Measurements from ENCODE around the gene SEMA6A.

The SEMA6A gene
- 0 to 0.10 reads per million in 2 donors for total RNA-seq

GRCh38 chr5:116574367-116575325 lies at the start of gene SEMA6A:
Gene SEMA6A (minus strand): TSS chr5:116574823. CDS start chr5:116504944, 69,879 bp downstream.
- no peak for DNase-seq

- DNase-seq, result no peak
These were observed 47.9 kb upstream of the SEMA6A start for GRCh38 chr5:116622375-116623050.

- no peak for DNase-seq
These were observed 47.0 kb upstream of the SEMA6A start for GRCh38 chr5:116621599-116621998.

- DNase-seq, result no peak
These were observed 42.3 kb upstream of the SEMA6A start for GRCh38 chr5:116616876-116617275.

- DNase-seq, result no peak
These were observed 39.9 kb upstream of the SEMA6A start for GRCh38 chr5:116614603-116614920.

- no peak for DNase-seq
These were observed 38.8 kb upstream of the SEMA6A start for GRCh38 chr5:116613445-116613844.

- DNase-seq, result no peak
These were observed 37.8 kb upstream of the SEMA6A start for GRCh38 chr5:116612431-116612830.

- DNase-seq, result no peak
These were observed 30.9 kb upstream of the SEMA6A start for GRCh38 chr5:116605310-116606070.

GRCh38 chr5:116604805-116605204 lies 30.2 kb upstream of the SEMA6A start:
- no peak for DNase-seq

- no peak for DNase-seq
These were observed 26.3 kb upstream of the SEMA6A start for GRCh38 chr5:116600876-116601275.

GRCh38 chr5:116598911-116599310 lies 24.3 kb upstream of the SEMA6A start:
- DNase-seq, result no peak

- DNase-seq, result no peak
These were observed 20.9 kb upstream of the SEMA6A start for GRCh38 chr5:116595498-116595897.

GRCh38 chr5:116593340-116593739 lies 18.7 kb upstream of the SEMA6A start:
- no peak for DNase-seq

GRCh38 chr5:116585227-116585626 lies 10.6 kb upstream of the SEMA6A start:
- no peak for DNase-seq

GRCh38 chr5:116583862-116584222 lies 9.2 kb upstream of the SEMA6A start:
- DNase-seq, result no peak

- no peak for DNase-seq
These were observed 8.7 kb upstream of the SEMA6A start for GRCh38 chr5:116583085-116583861.

GRCh38 chr5:116581910-116582309 lies 7.3 kb upstream of the SEMA6A start:
- no peak for DNase-seq

- no peak for DNase-seq
These were observed 4.5 kb upstream of the SEMA6A start for GRCh38 chr5:116579144-116579543.

GRCh38 chr5:116578676-116579075 lies 4.1 kb upstream of the SEMA6A start:
- DNase-seq, result no peak

- no peak for DNase-seq
These were observed 2.6 kb upstream of the SEMA6A start for GRCh38 chr5:116577064-116577788.

- DNase-seq, result no peak
These were observed 1.6 kb upstream of the SEMA6A start for GRCh38 chr5:116576053-116576713.

All from activated gamma-delta T cell (primary cell).